Measurements from ENCODE around the gene ATF3.

Gene ATF3

DNA sequence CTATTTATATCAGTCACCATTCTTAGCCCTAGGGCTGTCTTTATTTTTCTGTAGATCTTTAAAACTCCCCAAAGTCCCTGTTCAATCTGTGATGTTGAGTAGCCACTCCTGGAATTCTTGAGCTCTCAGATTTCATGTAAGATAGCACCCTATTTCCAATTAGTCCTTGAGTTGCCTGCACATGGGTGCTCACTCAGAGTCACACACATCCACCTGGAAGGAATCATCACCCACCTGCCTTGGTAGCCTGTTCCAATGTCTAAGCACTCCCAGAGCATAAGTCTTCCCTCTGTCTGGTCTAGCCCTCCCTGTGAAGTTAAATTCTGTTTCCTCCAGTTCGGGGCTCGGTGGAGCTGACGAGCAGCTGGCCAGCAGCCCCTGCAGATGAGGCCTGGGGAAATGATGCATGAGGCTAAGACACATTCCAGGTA lies 14.7 kb upstream of the ATF3 start:
- ChIA-PET POLR2A (no interaction called here), CTCF (interaction anchor here (1.3 kb wide), 1 partner anchor 9 kb away, joined by 4 read pairs; no protein-coding TSS in a partner anchor)
- Histone ChIP-seq H3K27me3 (replicated peaks in 2 of 5; ENCODE audit: control insufficient read depth in 4 of 5, insufficient read depth in 5 of 5, low read length in 4 of 5) (no peaks in the 10 kb centered on the region), H3K9me3 (ENCODE audit: control extremely low read depth in 1 of 5, control insufficient read depth in 4 of 5, insufficient read depth in 2 of 5, low read depth in 1 of 5, low read length in 4 of 5) (no peaks in the 10 kb centered on the region), H3K4me1 (ENCODE audit: control extremely low read depth in 1 of 4, control insufficient read depth in 4 of 4, insufficient read depth in 4 of 4, low read length in 3 of 4) (peaks cover 4 to 16% (median 7%) of the 10 kb centered on the region in 4 experiments), H3K4me3 (ENCODE audit: control insufficient read depth in 1 of 7, extremely low read depth in 1 of 7, insufficient read depth in 4 of 7, low read depth in 2 of 7, low read length in 6 of 7) (no peak overlapping the region), H3K27ac (ENCODE audit: insufficient read depth in 1 of 2, low read depth in 1 of 2, low read length in 2 of 2, poor library complexity in 1 of 2, severe bottlenecking in 2 of 2) (no peak overlapping the region), H3K36me3 (ENCODE audit: control insufficient read depth in 4 of 4, insufficient read depth in 4 of 4, low read length in 3 of 4) (no peaks in the 10 kb centered on the region)
- WGBS (ENCODE audit: insufficient coverage), result 80% methylated on average over 1 of the region's 3 CpGs
- no peak for DNase-seq

DNA sequence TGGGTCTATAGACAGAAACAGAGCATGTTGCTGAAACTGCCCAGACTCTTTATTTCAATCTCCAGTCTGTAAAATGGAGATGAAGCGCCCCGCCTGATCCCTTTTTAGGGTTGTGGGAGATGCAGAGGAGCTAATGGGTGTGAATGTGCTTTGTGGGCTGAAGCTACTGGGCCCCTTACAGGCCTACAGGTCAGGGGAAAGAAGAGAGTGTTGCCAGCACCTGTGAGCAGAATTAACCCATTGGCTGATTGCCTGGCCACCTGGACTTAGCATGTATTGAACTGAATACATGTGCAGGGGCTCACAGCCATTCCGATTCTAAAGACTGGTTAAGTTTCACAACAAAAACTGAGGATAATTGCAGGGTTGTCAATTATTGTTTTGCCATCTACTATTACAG lies 13.9 kb upstream of the ATF3 start:
- 100% methylated on average over 2 of the region's 3 CpGs for WGBS (ENCODE audit: insufficient coverage)
- CTCF ChIA-PET, result interaction anchor here (0.9 to 1.4 kb wide), 4 partner anchors 9 to 116 kb away, joined by 3 to 4 read pairs (median 3); no protein-coding TSS in a partner anchor

DNA sequence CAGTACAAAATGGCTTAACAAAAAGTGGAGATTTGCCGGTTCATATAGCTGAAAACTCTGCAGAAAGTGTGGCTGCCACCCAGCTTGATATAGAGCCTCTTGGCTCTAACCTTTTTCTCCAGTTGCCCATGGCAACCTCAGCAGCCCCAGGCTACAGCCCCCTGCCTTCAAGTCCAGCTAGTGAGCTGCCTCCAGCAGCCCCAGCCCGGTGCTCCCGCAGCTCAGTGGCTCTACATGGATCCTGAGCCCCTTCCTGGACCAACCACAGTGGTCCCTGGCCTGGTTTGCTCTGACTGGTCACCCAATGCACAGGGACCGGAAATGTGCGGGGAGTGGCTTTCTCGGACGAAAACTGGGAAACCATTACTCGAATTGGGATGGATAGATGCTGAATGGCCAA lies 13.3 kb upstream of the ATF3 start:
- H3K4me1 ChIP-seq (ENCODE audit: control extremely low read depth in 1 of 4, control insufficient read depth in 4 of 4, insufficient read depth in 4 of 4, low read length in 3 of 4), result peaks cover 4 to 16% (median 7%) of the 10 kb centered on the region in 4 experiments
- WGBS (ENCODE audit: insufficient coverage), result 100% methylated on average over 4 of the region's 8 CpGs
- no peaks in the 10 kb centered on the region for H3K36me3 ChIP-seq (ENCODE audit: control insufficient read depth in 4 of 4, insufficient read depth in 4 of 4, low read length in 3 of 4)
- H3K27me3 ChIP-seq (replicated peaks in 2 of 5; ENCODE audit: control insufficient read depth in 4 of 5, insufficient read depth in 5 of 5, low read length in 4 of 5), result peaks cover 0 to 3% (median 0%) of the 10 kb centered on the region in 5 experiments
- ChIA-PET POLR2A (no interaction called here), CTCF (interaction anchor here (0.9 to 1.4 kb wide), 3 partner anchors 9 to 117 kb away, joined by 3 read pairs; no protein-coding TSS in a partner anchor)
- no peaks in the 10 kb centered on the region for H3K9me3 ChIP-seq (ENCODE audit: control extremely low read depth in 1 of 5, control insufficient read depth in 4 of 5, insufficient read depth in 2 of 5, low read depth in 1 of 5, low read length in 4 of 5)
- H3K27ac ChIP-seq (ENCODE audit: insufficient read depth in 1 of 2, low read depth in 1 of 2, low read length in 2 of 2, poor library complexity in 1 of 2, severe bottlenecking in 2 of 2), result no peak overlapping the region
- no peak overlapping the region for H3K4me3 ChIP-seq (ENCODE audit: control insufficient read depth in 1 of 7, extremely low read depth in 1 of 7, insufficient read depth in 4 of 7, low read depth in 2 of 7, low read length in 6 of 7)
- DNase-seq, result no peak

More for the DNA sequence above, 13.9 kb upstream of the ATF3 start:
- Histone ChIP-seq H3K4me3 (ENCODE audit: control insufficient read depth in 1 of 7, extremely low read depth in 1 of 7, insufficient read depth in 4 of 7, low read depth in 2 of 7, low read length in 6 of 7) (no peak overlapping the region), H3K27me3 (replicated peaks in 2 of 5; ENCODE audit: control insufficient read depth in 4 of 5, insufficient read depth in 5 of 5, low read length in 4 of 5) (no peaks in the 10 kb centered on the region), H3K27ac (ENCODE audit: insufficient read depth in 1 of 2, low read depth in 1 of 2, low read length in 2 of 2, poor library complexity in 1 of 2, severe bottlenecking in 2 of 2) (no peak overlapping the region), H3K9me3 (ENCODE audit: control extremely low read depth in 1 of 5, control insufficient read depth in 4 of 5, insufficient read depth in 2 of 5, low read depth in 1 of 5, low read length in 4 of 5) (no peaks in the 10 kb centered on the region), H3K4me1 (ENCODE audit: control extremely low read depth in 1 of 4, control insufficient read depth in 4 of 4, insufficient read depth in 4 of 4, low read length in 3 of 4) (peaks cover 4 to 16% (median 7%) of the 10 kb centered on the region in 4 experiments), H3K36me3 (ENCODE audit: control insufficient read depth in 4 of 4, insufficient read depth in 4 of 4, low read length in 3 of 4) (no peaks in the 10 kb centered on the region)
- POLR2A ChIA-PET, result no interaction called here
- DNase-seq, result no peak

DNA sequence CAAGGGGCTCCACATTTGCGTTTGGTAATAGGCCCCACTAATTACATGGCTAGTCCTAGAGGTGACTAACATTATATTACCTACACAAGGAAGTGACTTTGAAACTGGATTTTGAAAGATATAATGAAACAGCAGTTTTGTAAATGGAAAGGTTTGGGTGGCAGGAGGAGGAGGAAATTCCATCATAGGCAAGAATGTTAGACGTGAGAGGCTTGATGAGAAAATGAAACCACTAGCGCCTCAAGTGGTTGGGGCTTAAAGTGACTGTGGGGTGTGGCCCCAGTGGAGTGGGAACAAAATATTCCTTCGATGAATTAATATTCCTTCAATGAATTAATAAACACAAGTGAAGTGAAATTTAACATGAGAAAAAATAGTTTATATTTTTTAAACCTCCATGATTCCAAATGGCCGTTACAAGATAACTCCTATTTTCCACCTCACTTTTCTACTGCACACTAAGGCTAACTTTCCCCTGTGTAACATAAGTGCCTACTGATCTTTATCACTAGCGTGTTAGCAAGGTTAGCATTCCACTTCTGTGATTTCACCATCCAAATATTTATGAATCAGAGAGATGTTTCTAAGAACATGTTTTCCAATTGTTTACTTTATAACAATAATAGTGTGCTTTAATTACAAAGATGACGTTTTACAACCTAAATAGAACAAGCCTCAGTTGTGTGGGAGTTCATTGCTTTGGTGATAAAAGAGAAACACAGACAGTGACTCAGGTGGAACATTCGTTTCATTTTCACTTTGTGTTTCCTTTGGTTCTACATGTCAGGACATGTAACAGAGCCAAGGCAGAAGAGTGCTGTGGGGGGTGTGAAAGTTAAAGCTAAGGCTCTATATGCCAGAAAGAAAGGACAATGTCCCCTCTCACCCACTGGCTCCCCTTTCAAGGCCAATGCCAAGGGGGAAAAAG lies 12.5 kb upstream of the ATF3 start:
- ChIA-PET POLR2A (no interaction called here), CTCF (interaction anchor here (0.7 to 2.1 kb wide), 6 partner anchors 10 to 119 kb away, joined by 3 to 12 read pairs (median 6); no protein-coding TSS in a partner anchor)
- peak overlapping the region; percentile 12 to 44 for H3K27ac ChIP-seq (ENCODE audit: insufficient read depth in 1 of 2, low read depth in 1 of 2, low read length in 2 of 2, poor library complexity in 1 of 2, severe bottlenecking in 2 of 2)
- DNase-seq, result peak; percentile 72 to 95 (median 94)
- peaks cover 0 to 7% (median 0%) of the 10 kb centered on the region in 5 experiments for H3K27me3 ChIP-seq (replicated peaks in 2 of 5; ENCODE audit: control insufficient read depth in 4 of 5, insufficient read depth in 5 of 5, low read length in 4 of 5)
- H3K4me1 ChIP-seq (ENCODE audit: control extremely low read depth in 1 of 4, control insufficient read depth in 4 of 4, insufficient read depth in 4 of 4, low read length in 3 of 4), result peaks cover 4 to 16% (median 7%) of the 10 kb centered on the region in 4 experiments
- H3K4me3 ChIP-seq (ENCODE audit: control insufficient read depth in 1 of 7, extremely low read depth in 1 of 7, insufficient read depth in 4 of 7, low read depth in 2 of 7, low read length in 6 of 7), result peak overlapping the region in 4 of 7 experiments; percentile 33 to 51 (median 45)
- H3K36me3 ChIP-seq (ENCODE audit: control insufficient read depth in 4 of 4, insufficient read depth in 4 of 4, low read length in 3 of 4), result no peaks in the 10 kb centered on the region
- H3K9me3 ChIP-seq (ENCODE audit: control extremely low read depth in 1 of 5, control insufficient read depth in 4 of 5, insufficient read depth in 2 of 5, low read depth in 1 of 5, low read length in 4 of 5), result no peaks in the 10 kb centered on the region
- WGBS (ENCODE audit: insufficient coverage), result 32% methylated on average over 4 of the region's 8 CpGs

DNA sequence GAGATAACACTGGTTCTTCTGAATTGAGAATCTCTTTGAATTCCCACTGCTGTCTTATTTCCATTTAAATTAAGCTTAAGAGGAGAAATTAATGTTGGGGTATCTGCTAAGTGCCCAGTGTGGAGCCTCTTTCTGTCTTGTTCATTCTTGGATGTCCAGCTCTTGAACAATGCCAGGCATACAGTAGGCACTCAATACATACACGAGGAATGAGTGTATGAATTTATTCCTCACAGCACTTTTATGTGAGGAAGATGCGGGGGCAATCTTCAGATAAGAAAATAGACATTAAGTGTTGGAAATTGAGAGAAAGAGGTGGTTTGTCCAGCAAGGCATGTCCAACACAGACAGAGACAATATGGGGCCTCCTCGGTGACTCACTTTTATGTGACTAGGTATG lies 11.8 kb upstream of the ATF3 start:
- ChIA-PET POLR2A (interaction anchor here (0.7 kb wide), 1 partner anchor 12 kb away, joined by 3 read pairs; the partner anchor contains the start of gene ATF3), CTCF (interaction anchor here (0.7 to 2.1 kb wide), 6 partner anchors 9 to 119 kb away, joined by 3 to 12 read pairs (median 6); no protein-coding TSS in a partner anchor)
- H3K4me1 ChIP-seq (ENCODE audit: control extremely low read depth in 1 of 4, control insufficient read depth in 4 of 4, insufficient read depth in 4 of 4, low read length in 3 of 4), result peaks cover 4 to 16% (median 7%) of the 10 kb centered on the region in 4 experiments
- peak overlapping the region in 2 of 7 experiments; percentile 47 to 51 for H3K4me3 ChIP-seq (ENCODE audit: control insufficient read depth in 1 of 7, extremely low read depth in 1 of 7, insufficient read depth in 4 of 7, low read depth in 2 of 7, low read length in 6 of 7)
- no peaks in the 10 kb centered on the region for H3K36me3 ChIP-seq (ENCODE audit: control insufficient read depth in 4 of 4, insufficient read depth in 4 of 4, low read length in 3 of 4)
- 90% methylated on average over 2 of the region's 3 CpGs for WGBS (ENCODE audit: insufficient coverage)
- no peak for DNase-seq
- peak overlapping the region in 1 of 2 experiments; percentile 44 for H3K27ac ChIP-seq (ENCODE audit: insufficient read depth in 1 of 2, low read depth in 1 of 2, low read length in 2 of 2, poor library complexity in 1 of 2, severe bottlenecking in 2 of 2)
- no peaks in the 10 kb centered on the region for H3K9me3 ChIP-seq (ENCODE audit: control extremely low read depth in 1 of 5, control insufficient read depth in 4 of 5, insufficient read depth in 2 of 5, low read depth in 1 of 5, low read length in 4 of 5)
- peaks cover 0 to 7% (median 0%) of the 10 kb centered on the region in 5 experiments for H3K27me3 ChIP-seq (replicated peaks in 2 of 5; ENCODE audit: control insufficient read depth in 4 of 5, insufficient read depth in 5 of 5, low read length in 4 of 5)

DNA sequence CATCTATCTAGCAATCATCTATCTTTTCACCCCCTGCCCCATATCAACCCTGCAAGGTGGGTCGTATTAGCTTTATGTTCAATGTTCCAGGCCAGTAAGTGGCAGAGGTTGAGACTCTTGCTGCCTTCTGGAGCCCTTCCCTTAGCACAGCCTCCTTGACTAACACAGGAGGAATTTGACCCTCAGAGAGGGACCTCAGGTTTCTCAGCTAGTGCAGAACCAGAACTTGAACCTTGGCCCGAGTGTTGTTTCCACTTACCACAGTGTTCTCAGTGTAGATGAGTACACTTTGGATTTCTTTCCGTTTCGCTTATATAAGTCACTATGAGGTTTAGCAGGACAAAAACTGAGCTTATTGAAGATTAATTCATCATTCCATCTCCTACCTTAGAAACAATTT lies 11.1 kb upstream of the ATF3 start:
- Histone ChIP-seq H3K36me3 (ENCODE audit: control insufficient read depth in 4 of 4, insufficient read depth in 4 of 4, low read length in 3 of 4) (no peaks in the 10 kb centered on the region), H3K4me1 (ENCODE audit: control extremely low read depth in 1 of 4, control insufficient read depth in 4 of 4, insufficient read depth in 4 of 4, low read length in 3 of 4) (peaks cover 4 to 16% (median 7%) of the 10 kb centered on the region in 4 experiments), H3K9me3 (ENCODE audit: control extremely low read depth in 1 of 5, control insufficient read depth in 4 of 5, insufficient read depth in 2 of 5, low read depth in 1 of 5, low read length in 4 of 5) (no peaks in the 10 kb centered on the region), H3K4me3 (ENCODE audit: control insufficient read depth in 1 of 7, extremely low read depth in 1 of 7, insufficient read depth in 4 of 7, low read depth in 2 of 7, low read length in 6 of 7) (no peak overlapping the region), H3K27ac (ENCODE audit: insufficient read depth in 1 of 2, low read depth in 1 of 2, low read length in 2 of 2, poor library complexity in 1 of 2, severe bottlenecking in 2 of 2) (no peak overlapping the region), H3K27me3 (replicated peaks in 2 of 5; ENCODE audit: control insufficient read depth in 4 of 5, insufficient read depth in 5 of 5, low read length in 4 of 5) (peaks cover 0 to 12% (median 3%) of the 10 kb centered on the region in 5 experiments)
- ChIA-PET POLR2A (interaction anchor here (0.7 kb wide), 1 partner anchor 11 kb away, joined by 3 read pairs; the partner anchor contains the start of gene ATF3), CTCF (interaction anchor here (1.0 to 2.1 kb wide), 6 partner anchors 8 to 120 kb away, joined by 3 to 12 read pairs (median 6); no protein-coding TSS in a partner anchor)
- no peak for DNase-seq
- 83% methylated on average over 1 of the region's 4 CpGs for WGBS (ENCODE audit: insufficient coverage)
